HG03354 (cell line): Measurements from ENCODE around the gene MCAT.
A peak's percentile ranks its signal among the peaks of the same experiment; 100 is the strongest.

Experiments used
- ATAC-seq: cut with Tn5 transposase; IDR thresholded peaks from one replicate; pipeline ENCODE4 v1.9.1; 2021; ENCODE audit warnings: mild to moderate bottlenecking; ENCODE audit not compliant: unreplicated experiment, poor library complexity, severe bottlenecking

MCAT gene, protein sequence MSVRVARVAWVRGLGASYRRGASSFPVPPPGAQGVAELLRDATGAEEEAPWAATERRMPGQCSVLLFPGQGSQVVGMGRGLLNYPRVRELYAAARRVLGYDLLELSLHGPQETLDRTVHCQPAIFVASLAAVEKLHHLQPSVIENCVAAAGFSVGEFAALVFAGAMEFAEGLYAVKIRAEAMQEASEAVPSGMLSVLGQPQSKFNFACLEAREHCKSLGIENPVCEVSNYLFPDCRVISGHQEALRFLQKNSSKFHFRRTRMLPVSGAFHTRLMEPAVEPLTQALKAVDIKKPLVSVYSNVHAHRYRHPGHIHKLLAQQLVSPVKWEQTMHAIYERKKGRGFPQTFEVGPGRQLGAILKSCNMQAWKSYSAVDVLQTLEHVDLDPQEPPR

GRCh38 chr22:43142880-43143562 is at the start of gene MCAT:
Gene MCAT, minus strand, starts transcription at chr22:43143398. Its CDS starts 50 bp downstream, at chr22:43143348.
- ATAC-seq: peak; percentile 79

GRCh38 chr22:43191831-43192230 is 48.6 kb upstream of the MCAT start:
- no peak for ATAC-seq

- no peak for ATAC-seq
Observed at GRCh38 chr22:43188829-43189545, 45.8 kb upstream of the MCAT start.

GRCh38 chr22:43187171-43188099 is 44.2 kb upstream of the MCAT start:
- ATAC-seq: peak; percentile 82

DNA sequence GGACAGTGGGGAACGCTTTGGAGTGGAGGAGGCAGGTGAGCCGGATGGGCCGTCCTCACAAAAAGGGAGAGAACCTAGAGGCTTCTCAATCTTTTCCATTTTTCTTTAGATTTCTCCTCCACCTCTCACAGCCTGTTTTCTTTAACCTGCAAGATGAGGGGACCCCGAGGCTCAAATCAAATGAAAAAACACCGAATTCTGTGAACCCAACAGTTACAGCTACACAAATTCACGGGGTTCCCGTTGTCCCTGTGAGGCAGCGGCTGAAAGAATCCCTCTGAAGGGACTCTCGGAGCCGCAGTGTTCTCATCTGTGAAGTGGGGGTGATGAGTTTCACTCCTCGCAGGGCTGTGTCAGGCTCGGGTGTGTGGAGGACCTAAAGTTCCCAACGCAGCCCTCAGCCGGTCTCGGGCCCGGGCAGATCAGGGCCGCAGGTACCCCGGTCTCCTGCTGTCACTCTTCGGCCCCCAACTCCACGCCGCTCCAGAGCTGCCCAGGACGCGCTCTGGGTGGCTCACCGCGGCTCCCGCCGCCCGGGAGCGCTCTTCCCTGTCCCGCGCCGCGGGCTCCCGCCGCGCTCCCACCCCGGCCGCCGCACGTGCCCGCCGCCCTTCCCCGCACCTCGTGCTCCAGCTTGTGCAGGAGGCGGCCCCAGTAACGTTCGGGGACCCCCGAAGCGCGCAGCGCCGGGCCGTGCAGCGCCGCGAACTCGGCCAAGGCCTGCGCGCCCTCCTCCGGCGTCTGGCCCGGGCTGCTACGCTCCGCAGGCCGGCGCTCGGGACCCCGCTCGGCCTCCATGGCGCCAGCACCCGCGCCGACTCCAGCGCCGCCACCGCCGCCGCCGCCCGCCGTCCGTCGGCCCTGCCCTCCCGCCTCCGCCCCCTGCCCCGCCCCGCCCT is 43.3 kb upstream of the MCAT start, which contains the start of gene TTLL12:
Gene TTLL12 (minus strand): TSS at position 863 of the 899 bp plus-strand sequence. CDS start 65 bp downstream, at position 798.
- peak; percentile 44 for ATAC-seq

- ATAC-seq: no peak
Observed at GRCh38 chr22:43185860-43186261, 42.7 kb upstream of the MCAT start.

DNA sequence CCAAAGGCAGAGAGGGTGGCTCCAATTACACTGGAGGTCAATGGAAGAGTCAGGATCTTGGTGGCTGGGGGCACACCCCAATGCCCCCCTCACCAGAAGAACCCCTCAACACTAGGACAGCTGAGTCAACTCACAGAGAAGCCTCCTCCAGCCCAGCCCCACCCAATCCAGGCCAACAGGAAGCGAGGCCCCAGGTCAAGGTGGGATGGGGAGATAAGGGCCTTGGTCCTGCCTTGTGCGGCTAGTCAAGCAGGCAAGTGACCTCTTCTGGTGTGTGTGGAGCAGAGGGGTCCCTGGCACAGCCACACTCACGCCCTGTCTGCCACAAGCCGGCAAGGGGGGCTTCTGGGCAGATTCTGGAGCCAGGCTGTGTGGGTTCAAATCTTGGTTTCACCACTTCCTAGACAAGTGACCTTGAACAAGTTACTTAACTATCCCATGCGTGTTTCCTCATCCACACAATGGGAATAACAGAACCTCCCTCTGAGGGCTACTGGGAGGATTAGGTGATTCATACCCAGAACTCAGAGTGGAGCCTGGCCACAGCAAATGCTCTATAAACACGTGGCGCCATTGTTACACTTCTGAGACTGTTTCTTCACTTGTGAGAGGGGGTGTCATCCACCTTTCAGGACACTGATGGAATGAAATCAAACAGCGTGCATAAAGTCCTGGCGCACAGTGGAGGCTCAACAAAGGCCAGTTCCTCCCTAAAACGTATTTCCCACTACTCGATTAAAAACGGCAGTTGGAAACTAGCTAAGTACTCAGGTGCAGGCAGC is 40.5 kb upstream of the MCAT start:
- ATAC-seq: no peak

DNA sequence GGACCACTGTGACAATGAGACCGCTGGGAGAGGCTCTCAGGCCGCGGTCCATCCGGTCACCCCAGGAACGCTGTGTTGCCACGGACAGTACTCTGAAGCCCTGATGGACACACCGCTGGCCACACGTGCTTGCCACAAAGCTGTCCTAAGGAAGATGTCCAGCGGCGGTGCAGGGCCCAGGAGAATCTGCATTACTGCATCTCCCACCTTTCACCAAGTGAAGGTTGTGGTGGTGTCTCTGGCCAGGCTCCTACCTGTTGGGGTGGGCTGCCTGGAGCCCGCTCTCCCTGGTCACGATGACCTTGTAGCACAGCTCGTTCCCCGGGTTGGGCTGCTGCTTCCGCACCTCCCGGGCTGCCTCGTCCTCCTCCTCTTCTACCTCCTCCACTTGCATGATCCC is 39.5 kb upstream of the MCAT start:
- ATAC-seq: no peak

DNA sequence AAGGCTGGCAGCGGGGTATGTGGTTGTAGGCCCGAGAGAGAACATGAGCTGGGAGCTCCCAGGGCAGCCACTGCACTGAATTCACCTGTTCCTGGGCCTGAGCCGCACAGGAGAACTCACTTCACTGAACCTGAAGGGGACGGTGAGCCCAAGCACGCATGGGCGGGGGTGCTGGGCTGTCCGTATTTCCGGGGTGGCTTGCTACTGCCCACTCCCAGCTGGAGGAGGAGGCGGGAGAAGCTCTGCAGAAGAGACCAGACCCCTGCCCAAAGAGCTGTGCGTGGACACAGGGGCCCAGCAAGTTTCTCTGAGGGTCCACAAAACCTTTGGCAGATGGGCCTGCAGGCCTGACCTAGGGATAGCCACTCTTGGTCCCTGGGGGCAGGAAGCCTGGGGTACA is 38.9 kb upstream of the MCAT start:
- no peak for ATAC-seq

DNA sequence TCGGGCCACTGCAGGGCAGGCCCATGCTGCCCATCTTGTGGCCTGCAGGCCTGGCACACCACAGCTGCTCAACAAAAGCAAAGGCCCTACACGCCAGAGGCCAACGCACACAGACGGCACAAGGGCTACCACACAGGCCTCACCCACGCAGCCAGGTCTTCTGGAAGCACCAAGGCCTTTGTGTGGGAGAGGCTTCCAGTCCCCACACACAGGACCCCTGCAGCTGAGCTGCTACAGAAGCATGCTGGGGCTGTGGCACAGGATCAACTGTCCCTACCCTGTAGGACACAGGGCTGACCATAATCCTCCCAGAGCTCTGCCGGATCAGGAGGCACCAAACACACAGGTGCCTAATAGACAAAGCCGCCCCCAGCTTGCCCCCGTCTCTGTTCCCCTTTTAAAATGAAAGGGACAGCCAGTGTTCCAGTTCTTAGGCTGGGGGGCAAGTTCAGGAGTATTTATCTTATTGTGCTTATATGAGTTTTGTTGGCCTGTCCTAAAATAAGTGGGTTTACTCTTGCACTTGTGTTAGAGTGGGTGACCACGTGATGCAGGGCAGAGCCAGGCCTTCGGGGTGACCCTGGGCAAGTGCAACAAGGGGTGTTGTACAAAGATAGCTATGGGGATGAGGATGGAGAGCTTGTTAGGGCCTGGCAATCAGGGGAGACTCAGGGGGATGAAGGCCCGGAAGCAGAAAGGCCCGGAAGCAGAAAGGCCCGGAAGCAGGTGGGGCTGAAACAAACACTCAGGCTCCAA is 38.3 kb upstream of the MCAT start:
- no peak for ATAC-seq

- no peak for ATAC-seq
Observed at GRCh38 chr22:43180670-43181069, 37.5 kb upstream of the MCAT start.

DNA sequence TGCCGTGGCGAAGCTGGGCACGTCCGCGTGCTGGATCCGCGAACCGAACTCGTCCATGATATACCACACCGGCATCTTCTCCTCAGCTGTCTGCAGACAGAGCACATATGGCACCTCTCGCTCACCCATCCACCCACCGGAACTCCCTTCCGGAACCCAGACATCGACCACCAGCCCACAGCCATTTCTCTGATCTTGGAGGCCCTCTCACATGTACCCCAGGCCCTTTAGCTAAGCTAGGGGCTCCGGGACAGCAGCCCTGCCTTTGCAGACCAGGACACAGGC is 36.7 kb upstream of the MCAT start:
- no peak for ATAC-seq

DNA sequence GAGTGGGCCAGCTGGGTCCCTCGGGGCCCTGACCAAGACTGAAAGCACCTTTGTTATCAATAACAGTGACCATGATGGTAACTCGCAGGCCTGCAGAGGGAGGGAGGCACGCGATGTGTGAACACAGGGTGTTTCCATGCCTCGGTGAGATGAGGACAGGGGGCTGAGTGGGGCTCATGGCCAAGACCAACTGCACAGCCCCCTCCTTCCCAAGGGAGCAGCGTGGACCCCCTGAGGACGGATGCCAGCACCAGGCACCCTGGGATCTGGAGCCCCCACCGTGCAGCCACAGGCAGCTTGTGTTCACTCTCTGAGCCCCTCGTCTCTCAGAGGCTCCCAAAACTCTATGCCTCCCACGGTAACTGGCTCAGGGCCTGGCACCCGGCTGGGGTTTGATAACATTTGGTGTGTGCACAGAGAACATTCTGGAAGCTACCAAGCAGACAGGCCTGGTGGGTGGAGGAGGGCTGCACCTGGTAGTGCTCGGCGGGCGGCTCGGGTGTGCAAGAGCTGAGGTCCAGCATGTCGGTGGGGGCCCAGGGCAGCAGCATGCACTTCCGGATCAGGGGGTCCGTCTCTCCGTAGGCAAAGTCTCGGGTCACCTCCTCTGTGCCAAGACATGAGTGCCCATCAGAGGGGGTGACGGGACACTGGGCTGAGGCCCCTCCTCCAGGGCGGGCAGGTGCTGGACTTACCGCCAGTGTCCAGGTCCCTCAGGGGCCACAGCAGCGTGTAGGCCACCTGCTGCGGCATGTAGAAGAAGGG is 36.1 kb upstream of the MCAT start:
- no peak for ATAC-seq

- no peak for ATAC-seq
Observed at GRCh38 chr22:43177479-43177878, 34.3 kb upstream of the MCAT start.

- ATAC-seq: no peak
Observed at GRCh38 chr22:43176090-43176489, 32.9 kb upstream of the MCAT start.

DNA sequence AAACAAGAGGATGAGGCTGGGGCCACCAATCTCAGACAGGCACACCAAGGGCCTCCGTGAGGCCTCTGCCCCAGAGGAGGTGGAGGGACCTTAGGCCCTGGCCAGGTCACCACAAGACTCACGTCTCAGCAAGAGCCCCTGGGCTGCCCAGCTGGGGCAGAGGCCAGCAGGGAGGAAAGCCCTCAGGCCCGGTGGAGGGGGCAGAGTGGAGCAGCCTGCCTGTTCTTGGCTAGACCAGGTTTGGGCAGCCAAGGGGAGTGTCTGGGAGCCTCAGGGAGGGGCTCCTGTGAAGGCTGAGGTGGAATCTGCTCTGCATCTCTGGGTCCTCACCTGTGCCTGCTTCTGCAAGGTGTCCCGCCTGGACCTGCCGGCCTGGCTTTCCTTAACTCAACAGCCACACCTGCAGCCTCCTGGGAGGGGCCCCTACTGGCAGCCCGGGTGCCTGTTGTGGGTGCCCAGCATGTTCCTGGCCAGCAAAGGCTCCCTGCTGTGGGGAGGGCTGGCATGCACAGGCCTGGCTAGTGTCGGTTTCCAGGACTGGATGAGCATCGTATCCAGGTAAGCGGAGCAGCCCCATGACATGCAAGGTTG is 31.8 kb upstream of the MCAT start:
- ATAC-seq: no peak
